GM19463 (cell line): ENCODE results near the gene PLTP.

ENCODE experiments used
- ATAC-seq: cut with Tn5 transposase; IDR thresholded peaks from one replicate; pipeline ENCODE4 v1.9.1; 2021; ENCODE audit warnings: mild to moderate bottlenecking, moderate library complexity; ENCODE audit not compliant: unreplicated experiment

The PLTP gene

GRCh38 chr20:45921337-45922189 lies 9.6 kb upstream of the PLTP start:
- no peak for ATAC-seq

GRCh38 chr20:45920462-45921336 lies 8.7 kb upstream of the PLTP start:
- ATAC-seq = no peak

GRCh38 chr20:45919542-45920399 lies 7.8 kb upstream of the PLTP start:
- ATAC-seq = no peak

GRCh38 chr20:45918779-45919537 lies 7.0 kb upstream of the PLTP start:
- no peak for ATAC-seq

- no peak for ATAC-seq
Measured at GRCh38 chr20:45918182-45918737, 6.3 kb upstream of the PLTP start.

GRCh38 chr20:45917790-45918141 lies 5.8 kb upstream of the PLTP start:
- ATAC-seq = no peak

- ATAC-seq = no peak
Measured at GRCh38 chr20:45913116-45913515, 1.2 kb upstream of the PLTP start.

- ATAC-seq = no peak
Measured at GRCh38 chr20:45912344-45912682, 358 bp upstream of the PLTP start.

- ATAC-seq = peak; percentile 85
Measured at GRCh38 chr20:45910670-45911485, 1.1 kb downstream of the PLTP start.

- no peak for ATAC-seq
Measured at GRCh38 chr20:45909817-45910669, 1.9 kb downstream of the PLTP start.

- ATAC-seq = no peak
Measured at GRCh38 chr20:45909336-45909808, 2.6 kb downstream of the PLTP start.

- ATAC-seq = no peak
Measured at GRCh38 chr20:45908084-45908483, 3.9 kb downstream of the PLTP start.

- no peak for ATAC-seq
Measured at GRCh38 chr20:45907219-45907948, 4.6 kb downstream of the PLTP start.

GRCh38 chr20:45905505-45906079 lies 6.4 kb downstream of the PLTP start:
- no peak for ATAC-seq

- no peak for ATAC-seq
Measured at GRCh38 chr20:45904583-45905504, 7.1 kb downstream of the PLTP start.

- ATAC-seq = no peak
Measured at GRCh38 chr20:45902199-45902701, 9.7 kb downstream of the PLTP start.
